ENCODE results near the gene SNAP25. TPM values are rescaled to one million over a fixed set of nuclear protein-coding genes. Genes with fewer than 3 reads are reported as not detected.

SNAP25 gene
- total RNA-seq, 1 experiment from 2014 or later: 0.39 TPM

DNA sequence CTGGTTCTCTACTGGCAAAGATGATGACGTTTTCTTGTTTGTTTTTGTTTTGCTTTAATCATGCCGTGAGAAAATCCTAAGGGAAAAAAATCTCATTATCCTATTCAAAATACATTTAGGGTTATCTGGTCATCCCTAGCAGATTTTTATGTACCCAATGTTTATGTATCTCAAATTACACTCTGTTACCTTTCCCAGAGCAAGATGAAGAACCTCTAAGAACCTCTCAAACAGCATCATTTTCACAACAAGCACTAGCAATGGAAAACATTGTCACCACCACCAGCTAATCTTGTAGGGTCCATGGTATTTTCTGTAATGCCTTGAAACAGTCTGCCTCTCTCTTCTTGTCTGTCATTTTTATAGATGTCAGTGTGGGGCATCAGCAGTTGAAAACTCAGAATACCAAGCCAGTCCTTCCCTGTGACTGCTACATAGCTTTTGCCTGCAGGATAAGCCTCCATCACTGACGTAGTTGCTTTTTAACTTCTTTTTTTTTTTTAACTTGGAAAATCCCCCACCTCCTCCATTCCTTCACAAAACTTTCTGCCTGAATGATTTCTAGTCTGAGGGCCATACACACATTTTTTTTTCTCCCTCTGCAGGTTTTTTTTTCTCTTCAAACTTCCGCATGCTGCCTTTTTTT lies 2.4 kb upstream of the SNAP25 start:
- H3K4me3 ChIP-seq (replicated peaks in 1 of 2; ENCODE audit: low read depth in 1 of 2, low read length in 2 of 2): no peak overlapping the region
- H4K20me1 ChIP-seq (ENCODE audit: insufficient read depth): no peaks in the 10 kb centered on the region
- H3K4me1 ChIP-seq (ENCODE audit: control insufficient read depth in 1 of 2, insufficient read depth in 2 of 2, low read length in 2 of 2): peaks cover 4 to 6% of the 10 kb centered on the region in 2 experiments; a peak in 2 of 4 replicates
- peaks cover 13% of the 10 kb centered on the region; the same call in 1 of the 2 replicates for H3K27me3 ChIP-seq (ENCODE audit: insufficient read depth, low read length)
- ATAC-seq (no peak), DNase-seq (ENCODE audit: low read depth, low spot score) (no peak)
- H3K36me3 ChIP-seq (ENCODE audit: control insufficient read depth in 1 of 2, insufficient read depth in 2 of 2, low read length in 2 of 2): no peaks in the 10 kb centered on the region
- no peaks in the 10 kb centered on the region for H3K9me2 ChIP-seq (ENCODE audit: insufficient read depth)
- BruUV-seq (replicated peaks): no TSS peak
- no peak overlapping the region for H3K9ac ChIP-seq (ENCODE audit: low read length)
- H3K4me2 ChIP-seq (ENCODE audit: low read length): no peak overlapping the region
- H3K9me3 ChIP-seq (ENCODE audit: control insufficient read depth in 1 of 2, insufficient read depth in 1 of 2, low read depth in 1 of 2, low read length in 2 of 2): no peaks in the 10 kb centered on the region
- H2AFZ ChIP-seq (ENCODE audit: low read depth, low read length, poor library complexity, severe bottlenecking): no peak overlapping the region
- TF ChIP-seq CBX3 (IDR thresholded peaks at IDR 0.05; ENCODE audit: low read depth): no peak
- no peak overlapping the region for H3K27ac ChIP-seq (ENCODE audit: low read depth, low read length)
- no peaks in the 10 kb centered on the region for H3K79me2 ChIP-seq (ENCODE audit: insufficient read depth, low read length)
- ChIA-PET CTCF (no interaction called here), POLR2A (no interaction called here), RAD21 (ENCODE audit: low non-redundant PET in 1 of 2, low total read pairs in 2 of 2, uncharacterized antibody in 2 of 2, unreplicated experiment in 2 of 2) (no interaction called here)
- intact Hi-C loops (cut with micrococcal nuclease): no loop called here

DNA sequence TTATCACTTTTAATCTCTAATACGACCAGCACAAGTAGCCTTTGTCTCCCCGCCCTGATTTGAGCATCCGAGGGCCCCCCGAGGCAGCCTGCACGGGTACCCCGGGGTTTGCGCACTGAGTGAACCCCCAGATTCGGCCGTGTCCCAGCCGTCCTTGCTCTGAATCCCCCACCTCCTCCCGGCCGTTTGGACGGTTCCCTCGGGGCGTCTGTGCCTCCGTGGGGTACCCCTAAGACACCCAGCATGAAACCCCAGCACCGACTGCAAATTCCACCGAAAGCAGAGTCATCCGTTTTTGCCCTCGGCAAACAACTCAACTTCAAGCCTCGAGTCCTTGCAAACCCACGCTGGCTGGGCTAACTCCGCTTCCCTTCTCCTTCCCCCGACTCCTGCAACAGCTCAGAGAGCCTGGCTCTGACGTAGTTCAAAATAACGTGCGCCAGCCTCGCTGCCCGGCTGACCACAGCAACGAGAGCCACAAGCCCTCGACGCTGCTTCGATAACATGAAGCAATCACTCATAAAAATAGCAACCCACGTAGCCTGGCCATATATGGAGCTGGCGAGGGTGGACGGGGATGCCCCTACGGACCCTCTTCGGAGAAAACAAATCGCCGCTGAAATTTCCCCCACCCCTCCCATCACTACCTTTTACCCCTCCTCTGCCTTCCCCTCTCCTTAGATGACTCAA lies 764 bp upstream of the SNAP25 start:
- POLR2A ChIA-PET: no interaction called here
- RAD21 ChIA-PET (ENCODE audit: low non-redundant PET in 1 of 2, low total read pairs in 2 of 2, uncharacterized antibody in 2 of 2, unreplicated experiment in 2 of 2): no interaction called here
- no peak overlapping the region for H2AFZ ChIP-seq (ENCODE audit: low read depth, low read length, poor library complexity, severe bottlenecking)
- no peaks in the 10 kb centered on the region for H3K36me3 ChIP-seq (ENCODE audit: control insufficient read depth in 1 of 2, insufficient read depth in 2 of 2, low read length in 2 of 2)
- BruUV-seq (replicated peaks): no TSS peak
- H4K20me1 ChIP-seq (ENCODE audit: insufficient read depth): no peaks in the 10 kb centered on the region
- H3K27ac ChIP-seq (ENCODE audit: low read depth, low read length): no peak overlapping the region
- H3K9ac ChIP-seq (ENCODE audit: low read length): no peak overlapping the region
- CTCF ChIA-PET: no interaction called here
- H3K4me3 ChIP-seq (replicated peaks in 1 of 2; ENCODE audit: low read depth in 1 of 2, low read length in 2 of 2): no peak overlapping the region
- H3K9me2 ChIP-seq (ENCODE audit: insufficient read depth): no peaks in the 10 kb centered on the region
- H3K27me3 ChIP-seq (ENCODE audit: insufficient read depth, low read length): peaks cover 20% of the 10 kb centered on the region; the same call in 1 of the 2 replicates
- H3K79me2 ChIP-seq (ENCODE audit: insufficient read depth, low read length): no peaks in the 10 kb centered on the region
- DNase-seq (ENCODE audit: low read depth, low spot score) (no peak), ATAC-seq (no peak)
- peaks cover 4 to 6% of the 10 kb centered on the region in 2 experiments; a peak in 2 of 4 replicates for H3K4me1 ChIP-seq (ENCODE audit: control insufficient read depth in 1 of 2, insufficient read depth in 2 of 2, low read length in 2 of 2)
- H3K9me3 ChIP-seq (ENCODE audit: control insufficient read depth in 1 of 2, insufficient read depth in 1 of 2, low read depth in 1 of 2, low read length in 2 of 2): no peaks in the 10 kb centered on the region
- intact Hi-C loops (cut with micrococcal nuclease): no loop called here
- TF ChIP-seq MAX (IDR thresholded peaks at IDR 0.05): no peak
- no peak for TF ChIP-seq TCF7L2 (IDR thresholded peaks at IDR 0.05; ENCODE audit: borderline replicate concordance, extremely low read depth, insufficient read depth, insufficient read length)
- no peak for TF ChIP-seq REST (IDR thresholded peaks at IDR 0.05; ENCODE audit: low read depth)
- TF ChIP-seq SIN3A (IDR thresholded peaks at IDR 0.05; ENCODE audit: low read depth): no peak
- TF ChIP-seq CTCF (IDR thresholded peaks at IDR 0.05 in 2 of 3, conservative IDR thresholded peaks at IDR 0.05 in 1 of 3; ENCODE audit: borderline replicate concordance in 1 of 3, insufficient read depth in 1 of 3, low read depth in 2 of 3, low read length in 2 of 3): no peak
- TF ChIP-seq CEBPB (IDR thresholded peaks at IDR 0.05; ENCODE audit: low read depth): no peak
- no peak for TF ChIP-seq SP1 (IDR thresholded peaks at IDR 0.05; ENCODE audit: low read depth)
- TF ChIP-seq POLR2AphosphoS5 (IDR thresholded peaks at IDR 0.05; ENCODE audit: low read depth, low read length): no peak
- TF ChIP-seq ELF1 (IDR thresholded peaks at IDR 0.05; ENCODE audit: borderline replicate concordance, low read depth): no peak
- TF ChIP-seq, protein P1, sequence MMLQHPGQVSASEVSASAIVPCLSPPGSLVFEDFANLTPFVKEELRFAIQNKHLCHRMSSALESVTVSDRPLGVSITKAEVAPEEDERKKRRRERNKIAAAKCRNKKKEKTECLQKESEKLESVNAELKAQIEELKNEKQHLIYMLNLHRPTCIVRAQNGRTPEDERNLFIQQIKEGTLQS (IDR thresholded peaks at IDR 0.05): no peak
- no peak overlapping the region for H3K4me2 ChIP-seq (ENCODE audit: low read length)
